Measurements from ENCODE around the gene FTH1. TPM values are rescaled to one million over a fixed set of nuclear protein-coding genes. Genes with fewer than 3 reads are reported as not detected.

Gene FTH1
- total RNA-seq, 1 experiment from 2014 or later, result 2,322 TPM

GRCh38 chr11:61978703-61979661 lies 11.5 kb upstream of the FTH1 start:
- H3K4me1 ChIP-seq (ENCODE audit: control insufficient read depth, insufficient read depth, low read length), result peaks cover 10% of the 10 kb centered on the region; the same call in 1 of the 2 replicates
- no peak overlapping the region for H3K4me3 ChIP-seq (ENCODE audit: low read depth in 2 of 2, low read length in 2 of 2)
- POLR2A ChIA-PET, result no interaction called here
- no TSS peak for BruUV-seq (replicated peaks)
- no peaks in the 10 kb centered on the region for H3K9me3 ChIP-seq (ENCODE audit: control insufficient read depth, insufficient read depth, low read depth, low read length)
- no peaks in the 10 kb centered on the region for H3K36me3 ChIP-seq (ENCODE audit: control insufficient read depth, insufficient read depth, low read length)
- in situ Hi-C loops (cut with HindIII; ENCODE audit: low pct_unique_long_range_greater_than_20kb, low sequenced_read_pairs) (no loop called here), intact Hi-C loops (cut with micrococcal nuclease; ENCODE audit: unreplicated experiment) (no loop called here)
- ATAC-seq (no peak), DNase-seq (ENCODE audit: low read depth, low spot score) (no peak)
- H3K27me3 ChIP-seq (ENCODE audit: control insufficient read depth, insufficient read depth, low read length), result no peaks in the 10 kb centered on the region
- H3K27ac ChIP-seq (ENCODE audit: low read length), result peak overlapping the region; percentile 41; the same call in 1 of the 2 replicates
- CTCF ChIA-PET, result interaction anchor here (1.4 kb wide), 1 partner anchor 102 kb away, joined by 4 read pairs; no protein-coding TSS in a partner anchor
- TF ChIP-seq, protein P1, sequence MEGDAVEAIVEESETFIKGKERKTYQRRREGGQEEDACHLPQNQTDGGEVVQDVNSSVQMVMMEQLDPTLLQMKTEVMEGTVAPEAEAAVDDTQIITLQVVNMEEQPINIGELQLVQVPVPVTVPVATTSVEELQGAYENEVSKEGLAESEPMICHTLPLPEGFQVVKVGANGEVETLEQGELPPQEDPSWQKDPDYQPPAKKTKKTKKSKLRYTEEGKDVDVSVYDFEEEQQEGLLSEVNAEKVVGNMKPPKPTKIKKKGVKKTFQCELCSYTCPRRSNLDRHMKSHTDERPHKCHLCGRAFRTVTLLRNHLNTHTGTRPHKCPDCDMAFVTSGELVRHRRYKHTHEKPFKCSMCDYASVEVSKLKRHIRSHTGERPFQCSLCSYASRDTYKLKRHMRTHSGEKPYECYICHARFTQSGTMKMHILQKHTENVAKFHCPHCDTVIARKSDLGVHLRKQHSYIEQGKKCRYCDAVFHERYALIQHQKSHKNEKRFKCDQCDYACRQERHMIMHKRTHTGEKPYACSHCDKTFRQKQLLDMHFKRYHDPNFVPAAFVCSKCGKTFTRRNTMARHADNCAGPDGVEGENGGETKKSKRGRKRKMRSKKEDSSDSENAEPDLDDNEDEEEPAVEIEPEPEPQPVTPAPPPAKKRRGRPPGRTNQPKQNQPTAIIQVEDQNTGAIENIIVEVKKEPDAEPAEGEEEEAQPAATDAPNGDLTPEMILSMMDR (IDR thresholded peaks at IDR 0.05), result no peak
- TF ChIP-seq SIN3A (IDR thresholded peaks at IDR 0.05; ENCODE audit: borderline replicate concordance, insufficient read depth, low read depth, low read length), result no peak
- TF ChIP-seq REST (IDR thresholded peaks at IDR 0.05; ENCODE audit: insufficient read depth in 1 of 2, low read depth in 2 of 2, low read length in 1 of 2), result no peak
- TF ChIP-seq POLR2AphosphoS5 (IDR thresholded peaks at IDR 0.05; ENCODE audit: low read depth, low read length), result no peak
- TF ChIP-seq TCF7L2 (IDR thresholded peaks at IDR 0.05; ENCODE audit: low read depth, low read length), result no peak

GRCh38 chr11:61976813-61977475 lies 9.5 kb upstream of the FTH1 start:
- ChIA-PET CTCF (no interaction called here), POLR2A (interaction anchor here (0.6 kb wide), 1 partner anchor 162 kb away, joined by 3 read pairs; no protein-coding TSS in a partner anchor)
- in situ Hi-C loops (cut with HindIII; ENCODE audit: low pct_unique_long_range_greater_than_20kb, low sequenced_read_pairs) (no loop called here), intact Hi-C loops (cut with micrococcal nuclease; ENCODE audit: unreplicated experiment) (no loop called here)
- BruUV-seq (replicated peaks), result no TSS peak
- Histone ChIP-seq H3K27ac (ENCODE audit: low read length) (0 out of 2 replicates have a peak overlapping the region, but pooled peaks have one; percentile 13), H3K27me3 (ENCODE audit: control insufficient read depth, insufficient read depth, low read length) (no peaks in the 10 kb centered on the region), H3K4me1 (ENCODE audit: control insufficient read depth, insufficient read depth, low read length) (peaks cover 29% of the 10 kb centered on the region), H3K36me3 (ENCODE audit: control insufficient read depth, insufficient read depth, low read length) (no peaks in the 10 kb centered on the region), H3K9me3 (ENCODE audit: control insufficient read depth, insufficient read depth, low read depth, low read length) (no peaks in the 10 kb centered on the region), H3K4me3 (ENCODE audit: low read depth in 2 of 2, low read length in 2 of 2) (no peak overlapping the region)
- TF ChIP-seq, protein P1 (IDR thresholded peaks at IDR 0.05), result no peak
- TF ChIP-seq REST (IDR thresholded peaks at IDR 0.05; ENCODE audit: insufficient read depth in 1 of 2, low read depth in 2 of 2, low read length in 1 of 2), result no peak
- no peak for TF ChIP-seq SIN3A (IDR thresholded peaks at IDR 0.05; ENCODE audit: borderline replicate concordance, insufficient read depth, low read depth, low read length)
- TF ChIP-seq TCF7L2 (IDR thresholded peaks at IDR 0.05; ENCODE audit: low read depth, low read length), result no peak
- TF ChIP-seq POLR2AphosphoS5 (IDR thresholded peaks at IDR 0.05; ENCODE audit: low read depth, low read length), result no peak
- ATAC-seq, result no peak
- DNase-seq (ENCODE audit: low read depth, low spot score), result no peak

Data from Panc1 (cell line).